CD4-positive, alpha-beta T cell treated with Interferon alpha-2 for 1 hour (primary cell): ENCODE measurements around the gene NUP107.

ENCODE experiments used
- DNase-seq, 2 donors: peaks; one replicate each; pipeline ENCODE4 v3.0.0-alpha.2; 2020 to 2022

The NUP107 gene

GRCh38 chr12:68776976-68777610, 90.3 kb downstream of the NUP107 start:
- no peak for DNase-seq

GRCh38 chr12:68779280-68779679, 92.5 kb downstream of the NUP107 start:
- no peak for DNase-seq

- DNase-seq = no peak
Measured at GRCh38 chr12:68780731-68781130, 94.0 kb downstream of the NUP107 start.

- DNase-seq = no peak
Measured at GRCh38 chr12:68781728-68782127, 95.0 kb downstream of the NUP107 start.

GRCh38 chr12:68784015-68784414, 97.2 kb downstream of the NUP107 start:
- DNase-seq = peak in 1 of 2 donors; percentile 21

- no peak for DNase-seq
Measured at GRCh38 chr12:68785358-68785757, 98.6 kb downstream of the NUP107 start.

GRCh38 chr12:68785823-68786222, 99.0 kb downstream of the NUP107 start:
- DNase-seq = no peak

- no peak for DNase-seq
Measured at GRCh38 chr12:68786929-68787328, 100.2 kb downstream of the NUP107 start.

GRCh38 chr12:68788554-68789143, 101.9 kb downstream of the NUP107 start:
- DNase-seq = no peak

GRCh38 chr12:68789144-68789878, 102.5 kb downstream of the NUP107 start:
- no peak for DNase-seq

GRCh38 chr12:68790081-68790951, 103.5 kb downstream of the NUP107 start:
- no peak for DNase-seq

- no peak for DNase-seq
Measured at GRCh38 chr12:68790952-68791234, 104.1 kb downstream of the NUP107 start.

GRCh38 chr12:68791897-68792481, 105.2 kb downstream of the NUP107 start:
- no peak for DNase-seq

GRCh38 chr12:68792952-68793351, 106.2 kb downstream of the NUP107 start:
- peak; percentile 45 to 66 for DNase-seq

GRCh38 chr12:68793436-68793835, 106.7 kb downstream of the NUP107 start:
- no peak for DNase-seq

GRCh38 chr12:68793975-68794652, 107.3 kb downstream of the NUP107 start:
- DNase-seq = no peak

GRCh38 chr12:68794653-68795251, 108.0 kb downstream of the NUP107 start:
- DNase-seq = no peak
